Measurements from ENCODE around the gene CLBA1.

CLBA1 gene

GRCh38 chr14:105006831-105007592, 21.4 kb downstream of the CLBA1 start:
- DNase-seq = no peak

GRCh38 chr14:105007593-105008264, 22.1 kb downstream of the CLBA1 start:
- no peak for DNase-seq

GRCh38 chr14:105010106-105010505, 24.5 kb downstream of the CLBA1 start:
- DNase-seq = no peak

GRCh38 chr14:105010891-105011291, 25.3 kb downstream of the CLBA1 start:
- no peak for DNase-seq

GRCh38 chr14:105011312-105011990, 25.9 kb downstream of the CLBA1 start:
- DNase-seq = no peak

- DNase-seq = no peak
Measured at GRCh38 chr14:105012171-105012985, 26.8 kb downstream of the CLBA1 start.

- no peak for DNase-seq
Measured at GRCh38 chr14:105013150-105013785, 27.7 kb downstream of the CLBA1 start.

- DNase-seq = no peak
Measured at GRCh38 chr14:105014032-105014431, 28.4 kb downstream of the CLBA1 start.

GRCh38 chr14:105014631-105015030, 29.0 kb downstream of the CLBA1 start:
- no peak for DNase-seq

GRCh38 chr14:105015242-105015641, 29.7 kb downstream of the CLBA1 start:
- no peak for DNase-seq

GRCh38 chr14:105015905-105016304, 30.3 kb downstream of the CLBA1 start:
- no peak for DNase-seq

GRCh38 chr14:105018414-105018813, 32.8 kb downstream of the CLBA1 start:
- DNase-seq = no peak

GRCh38 chr14:105019861-105020814, 34.5 kb downstream of the CLBA1 start:
- DNase-seq = peak; percentile 54

GRCh38 chr14:105020815-105021655, 35.4 kb downstream of the CLBA1 start, which contains the start of gene CDCA4:
Gene CDCA4, minus strand, starts transcription at chr14:105021083. Its CDS starts 9,154 bp downstream, at chr14:105011929.
- DNase-seq = peak; percentile 97

GRCh38 chr14:105021656-105022275, 36.2 kb downstream of the CLBA1 start:
- DNase-seq = peak; percentile 23

GRCh38 chr14:105022276-105022670, 36.7 kb downstream of the CLBA1 start:
- DNase-seq = no peak

- DNase-seq = no peak
Measured at GRCh38 chr14:105023144-105023543, 37.6 kb downstream of the CLBA1 start.

GRCh38 chr14:105023791-105024480, 38.3 kb downstream of the CLBA1 start:
- DNase-seq = no peak

- DNase-seq = no peak
Measured at GRCh38 chr14:105025429-105025828, 39.8 kb downstream of the CLBA1 start.
